ENCODE data around the gene SLC43A1. TPM values are rescaled to one million over a fixed set of nuclear protein-coding genes. Genes with fewer than 3 reads are reported as not detected.

The SLC43A1 gene
- total RNA-seq, 1 donor from 2014 or later, result 11.7 TPM

DNA sequence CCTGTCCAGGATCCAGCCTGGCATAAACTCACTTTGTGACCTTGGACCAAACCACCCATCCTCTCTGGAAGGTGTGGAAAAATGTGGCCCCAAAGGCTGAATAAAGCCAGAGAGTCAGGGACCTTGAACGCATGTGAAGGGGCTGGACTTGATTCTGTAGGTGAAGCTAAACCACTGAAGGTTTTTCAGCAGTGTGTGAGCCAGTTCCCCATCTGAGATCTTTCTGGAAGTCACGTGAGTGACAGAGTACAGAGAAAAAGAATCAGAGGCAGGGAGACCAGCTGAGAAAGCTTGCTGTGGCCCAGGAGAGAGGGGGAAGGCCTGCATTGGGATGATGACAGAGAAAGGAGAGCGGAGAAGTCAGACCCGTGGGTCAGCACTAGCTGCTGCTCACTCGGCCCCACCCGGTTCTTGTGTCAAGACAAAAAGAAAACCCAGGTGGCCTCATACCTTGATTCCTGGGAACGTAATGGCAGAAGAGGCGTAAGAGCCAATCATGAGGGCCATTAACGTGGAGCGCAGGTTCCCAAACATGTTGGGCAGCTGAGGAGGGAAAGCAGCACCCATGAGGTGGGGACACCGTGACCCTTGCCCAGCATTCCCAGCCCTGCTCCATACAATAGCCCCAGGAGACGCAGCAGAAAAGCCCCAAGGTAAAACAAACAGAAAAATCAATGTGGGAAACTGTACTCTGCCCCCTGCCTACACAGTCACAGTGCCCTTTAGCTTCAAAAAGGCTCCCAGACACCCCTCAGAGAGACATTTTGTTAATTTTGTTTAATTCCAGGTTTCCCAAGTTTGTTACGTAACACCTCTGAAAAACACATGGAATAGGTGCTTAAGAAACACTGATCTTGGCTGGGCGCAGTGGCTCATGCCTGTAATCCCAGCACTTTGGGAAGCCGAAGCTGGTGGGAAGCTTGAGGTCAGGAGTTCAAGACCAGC lies 17.9 kb downstream of the SLC43A1 start:
- DNase-seq, result no peak

DNA sequence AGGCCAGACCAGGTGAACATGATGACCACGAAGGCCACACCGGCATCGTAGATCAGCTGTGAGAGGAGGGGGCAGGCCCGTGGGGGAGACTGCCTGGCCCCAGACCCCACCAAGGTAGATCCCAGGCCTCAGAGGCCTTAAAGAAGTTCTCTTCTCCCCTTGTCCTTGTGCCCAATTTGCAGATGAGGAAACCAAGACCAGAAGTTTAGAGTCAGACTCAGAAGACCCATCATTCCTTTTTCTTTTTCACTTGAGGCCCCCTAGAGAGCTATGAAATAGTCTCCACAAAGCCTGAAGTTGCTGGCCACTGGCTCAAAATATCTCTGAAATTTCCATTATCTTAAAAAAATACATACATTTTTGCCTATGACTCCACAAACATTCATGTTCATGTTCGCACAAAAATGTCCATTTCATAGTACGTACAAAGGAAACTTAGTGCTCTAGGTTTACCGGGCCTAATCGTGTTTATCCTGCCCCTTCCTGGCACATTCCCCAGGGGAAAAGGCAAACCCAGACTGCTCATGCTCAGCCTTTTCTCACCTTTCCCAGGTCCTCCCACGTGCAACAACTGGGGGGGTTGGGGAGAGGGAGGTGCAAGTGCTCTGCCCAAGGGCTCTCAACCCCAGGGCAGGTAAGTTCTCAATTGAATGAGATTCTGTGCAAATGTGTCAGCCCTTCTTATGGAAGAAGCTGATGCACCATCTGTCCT lies 19.2 kb downstream of the SLC43A1 start:
- no peak for DNase-seq

DNA sequence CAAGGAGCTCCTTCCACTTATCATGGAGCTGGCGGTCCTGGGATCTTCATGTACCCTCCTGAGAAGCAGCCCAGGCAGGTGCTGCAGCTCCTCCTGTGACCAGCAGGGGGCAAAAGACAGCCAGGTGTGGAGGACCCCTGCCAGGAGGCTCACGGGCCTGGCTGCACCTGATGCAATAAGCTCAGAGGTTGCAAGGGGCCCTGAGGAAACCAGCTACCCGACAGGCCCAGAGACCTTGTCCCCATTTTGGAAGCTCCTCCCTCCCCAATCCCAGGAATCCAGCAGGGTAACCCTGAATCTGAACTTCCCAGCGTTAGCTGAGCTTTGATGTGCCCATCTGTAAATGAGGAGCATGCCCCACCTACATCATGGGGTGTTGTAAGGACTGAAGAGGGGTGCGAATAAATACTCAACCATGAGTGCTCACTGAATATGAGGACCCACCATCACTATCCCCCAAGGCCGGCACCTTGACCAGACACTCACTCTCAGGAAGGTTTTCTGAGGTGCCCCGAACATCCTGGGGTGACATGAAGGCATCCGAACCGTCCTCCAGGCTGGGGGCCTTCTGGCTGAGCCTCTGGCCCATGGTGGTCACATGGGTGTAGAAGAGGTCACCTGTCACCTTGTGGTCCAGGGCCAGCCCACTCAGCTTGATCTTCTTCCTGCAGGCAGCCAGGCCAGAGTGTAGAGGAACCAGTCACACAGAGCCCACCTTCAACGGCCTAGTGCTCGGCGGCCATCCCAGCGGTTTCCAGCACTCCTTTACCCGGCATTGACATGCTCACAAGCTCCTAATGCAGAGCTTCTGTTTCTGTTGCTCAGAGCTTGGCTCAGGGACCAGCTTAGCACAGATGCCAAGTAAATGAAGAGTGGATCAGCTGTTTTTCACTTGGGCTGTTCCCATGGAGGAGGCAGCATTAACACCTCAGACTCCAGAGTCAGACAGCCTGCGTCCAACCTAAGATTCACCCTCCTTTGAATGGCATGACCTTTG lies 21.7 kb downstream of the SLC43A1 start:
- peak; percentile 10 for DNase-seq

GRCh38 chr11:57491371-57492061 lies 24.0 kb downstream of the SLC43A1 start:
- peak; percentile 7 for DNase-seq

GRCh38 chr11:57490456-57491248 lies 24.9 kb downstream of the SLC43A1 start:
- DNase-seq, result no peak

DNA sequence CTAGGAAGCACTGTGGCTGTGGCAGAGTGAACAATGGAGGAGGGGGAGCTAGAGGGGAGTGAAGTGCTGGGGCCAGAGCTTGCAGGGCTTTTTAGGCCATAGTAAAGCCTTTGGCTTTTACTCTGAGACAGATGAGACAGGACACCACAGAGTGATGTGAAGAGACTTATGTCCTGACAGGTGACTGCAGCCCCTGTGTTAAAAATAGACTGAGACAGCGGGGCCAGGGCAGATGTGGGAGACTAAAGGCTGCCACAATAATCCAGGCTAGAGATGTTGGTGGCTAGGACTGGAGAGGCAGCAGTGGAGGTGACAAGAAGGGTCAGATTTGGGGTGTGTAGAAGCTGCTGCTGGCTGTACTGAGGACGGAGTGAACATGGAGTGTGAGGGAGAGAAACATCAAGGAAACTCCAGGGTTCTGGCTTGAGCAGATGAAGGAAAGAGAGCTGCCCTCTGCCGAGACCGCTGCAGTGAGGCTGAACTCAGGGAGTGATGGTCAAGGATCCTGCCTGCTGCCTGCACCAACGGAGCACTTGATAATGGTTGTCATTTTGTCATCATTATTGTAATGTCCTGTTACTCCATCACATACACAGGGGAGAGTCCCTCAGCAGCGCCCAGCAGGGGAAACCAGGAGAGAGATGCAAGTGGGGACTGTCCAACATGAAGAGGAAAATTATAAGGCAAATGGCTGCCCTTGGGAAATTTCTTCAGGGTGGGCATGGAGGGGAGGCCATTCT lies 27.4 kb downstream of the SLC43A1 start:
- DNase-seq, result no peak

GRCh38 chr11:57487021-57487778 lies 28.3 kb downstream of the SLC43A1 start:
- no peak for DNase-seq

- DNase-seq, result no peak
Observed at GRCh38 chr11:57485217-57485990, 30.1 kb downstream of the SLC43A1 start.

GRCh38 chr11:57484141-57484710 lies 31.3 kb downstream of the SLC43A1 start:
- DNase-seq, result no peak

DNA sequence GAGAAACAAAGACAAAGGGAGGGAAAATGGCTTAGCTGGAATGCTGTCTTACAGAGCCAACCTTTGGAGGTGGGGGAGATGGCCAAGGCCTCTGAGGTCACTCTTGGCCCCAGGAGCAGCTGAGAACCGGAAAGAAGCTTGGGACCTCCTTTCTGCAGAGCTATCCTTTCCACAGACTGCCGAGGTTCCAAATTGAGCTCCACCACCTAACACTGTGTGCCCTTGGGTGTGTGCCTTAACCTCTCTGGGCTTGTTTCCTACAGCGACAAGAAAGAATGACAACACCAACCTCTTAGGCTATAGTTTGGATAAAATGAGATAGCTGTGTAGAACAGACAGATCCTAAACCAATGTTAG lies 32.0 kb downstream of the SLC43A1 start:
- DNase-seq, result no peak

DNA sequence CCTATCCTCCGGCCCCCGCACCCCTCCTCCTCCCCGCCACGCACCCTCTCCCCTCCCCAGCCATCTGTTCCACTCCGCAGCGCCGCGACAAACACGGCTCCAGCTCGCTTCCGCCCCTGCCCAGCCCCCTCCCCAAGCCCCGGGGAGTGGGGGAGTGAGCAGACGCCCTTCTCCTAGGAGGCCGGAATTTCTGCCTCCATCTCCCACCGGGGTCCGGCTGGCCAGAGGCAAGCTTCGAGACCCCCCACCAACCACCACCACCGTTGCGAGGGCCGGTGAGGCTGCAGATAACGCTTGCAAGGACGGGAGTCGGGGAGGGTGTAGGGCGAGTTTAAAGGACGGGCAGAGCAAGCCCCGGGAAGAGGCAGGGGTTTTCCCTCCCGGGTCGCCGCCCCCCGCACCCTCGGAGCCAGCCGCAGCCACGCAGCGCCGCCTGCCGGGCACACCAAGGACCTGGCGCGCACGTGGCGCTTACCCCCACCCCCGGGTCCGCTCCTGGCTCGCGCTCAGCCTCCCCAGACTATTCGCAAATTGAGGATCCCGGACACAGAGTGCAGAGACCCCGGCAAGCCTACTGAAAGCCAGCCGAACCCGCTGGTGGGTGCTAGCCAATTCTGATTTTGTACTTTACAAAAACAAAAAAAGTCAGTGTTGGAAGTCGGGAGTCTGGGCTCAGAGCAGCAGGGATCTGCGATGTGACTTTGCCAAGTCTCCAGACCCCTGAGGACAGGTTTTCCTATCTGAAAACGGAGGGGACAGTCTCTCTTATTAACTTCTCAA lies 32.5 kb downstream of the SLC43A1 start:
- no peak for DNase-seq

DNA sequence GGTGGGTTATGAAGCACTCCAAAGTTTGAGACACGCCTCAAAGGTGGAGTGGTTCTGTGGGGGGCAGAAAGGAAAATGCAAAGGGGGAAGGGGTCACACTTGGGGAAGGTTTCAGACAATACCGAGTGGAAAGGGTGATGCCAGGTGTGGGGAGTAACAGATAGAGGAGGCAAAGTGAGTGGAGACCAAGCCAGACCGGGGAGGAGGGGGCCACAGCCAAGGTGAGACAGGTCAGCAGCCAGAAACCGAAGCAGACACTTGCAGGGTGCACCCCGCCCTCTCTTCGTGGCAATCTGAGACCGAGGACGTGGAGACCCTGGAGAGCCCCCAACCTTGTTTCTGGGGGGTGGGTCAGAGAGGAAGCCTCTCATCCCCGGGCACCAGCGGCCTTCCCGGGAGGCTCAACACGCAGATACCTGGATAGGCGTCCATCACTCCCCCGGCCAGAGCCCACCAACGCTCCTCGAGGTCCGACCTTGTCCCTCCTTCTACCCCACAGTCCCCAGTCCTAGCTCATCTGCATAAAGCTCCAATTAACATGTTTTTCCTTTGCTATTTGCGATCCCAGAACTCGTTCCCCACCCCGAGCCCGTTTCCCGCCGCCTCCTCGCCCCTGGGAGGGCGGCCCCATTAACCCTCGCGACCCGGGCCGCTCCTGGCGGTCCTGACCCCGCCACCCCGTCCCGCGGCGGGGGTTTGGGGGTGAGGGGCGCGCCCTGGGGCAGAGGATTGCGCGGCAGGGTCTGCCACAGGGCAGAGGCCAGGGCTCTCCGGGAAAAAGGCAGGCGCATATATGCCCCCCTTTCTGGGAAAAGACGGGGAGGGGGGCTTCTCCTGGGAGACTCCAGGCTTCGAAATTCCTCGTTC lies 33.4 kb downstream of the SLC43A1 start:
- no peak for DNase-seq

DNA sequence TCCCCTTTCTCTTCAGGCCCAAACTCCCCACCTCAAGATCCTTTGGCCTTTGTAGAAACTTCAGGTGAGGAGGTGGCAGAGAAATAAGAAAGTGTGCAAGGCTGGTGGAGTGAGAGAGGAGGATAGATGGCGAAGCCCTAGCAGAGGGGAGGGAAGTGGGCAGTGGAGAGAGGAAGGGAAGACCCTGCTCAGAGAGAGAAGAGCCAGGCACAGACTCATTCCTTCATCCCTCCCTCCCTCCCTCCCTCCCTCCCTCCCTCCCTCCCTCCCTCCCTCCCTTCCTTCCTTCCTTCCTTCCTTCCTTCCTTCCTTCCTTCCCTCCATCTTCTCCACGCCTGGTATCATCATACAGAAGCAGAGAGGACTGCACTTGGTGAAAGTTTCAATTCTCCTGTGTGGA lies 34.2 kb downstream of the SLC43A1 start:
- DNase-seq, result no peak

DNA sequence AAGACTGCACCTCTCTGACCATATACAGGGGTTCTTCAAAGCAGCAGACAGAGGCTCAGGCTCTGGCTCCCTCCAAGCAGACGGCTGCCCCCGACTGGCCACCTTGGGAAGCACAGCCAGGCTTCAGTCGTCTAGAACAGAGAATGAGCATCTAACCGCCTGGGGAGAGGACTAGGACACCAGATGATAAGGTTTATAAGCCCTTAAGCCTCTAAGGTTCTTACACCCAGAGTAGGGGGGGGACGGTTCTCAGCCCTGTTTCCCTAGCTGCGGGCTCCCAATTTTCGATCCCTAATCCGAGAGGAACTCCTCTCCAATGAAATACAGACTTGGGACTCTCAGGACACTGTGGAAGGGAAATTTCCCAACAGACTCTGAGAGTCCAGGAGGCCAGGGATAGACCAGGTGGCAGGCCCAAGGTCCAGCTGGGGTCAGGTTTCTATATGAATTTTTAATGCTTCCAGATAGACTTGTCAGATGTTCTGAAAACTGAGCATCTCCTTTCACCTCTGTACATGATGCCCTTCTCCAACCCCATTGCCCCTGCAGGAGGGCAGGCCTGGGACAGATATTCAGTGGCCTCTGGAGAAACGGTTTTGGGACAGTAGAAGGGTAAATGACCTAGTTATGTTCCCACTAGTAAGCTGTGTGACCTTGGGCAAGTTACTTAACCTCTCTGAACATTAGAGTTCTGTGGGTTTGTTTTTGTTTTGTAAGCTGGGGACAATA lies 34.9 kb downstream of the SLC43A1 start:
- no peak for DNase-seq

DNA sequence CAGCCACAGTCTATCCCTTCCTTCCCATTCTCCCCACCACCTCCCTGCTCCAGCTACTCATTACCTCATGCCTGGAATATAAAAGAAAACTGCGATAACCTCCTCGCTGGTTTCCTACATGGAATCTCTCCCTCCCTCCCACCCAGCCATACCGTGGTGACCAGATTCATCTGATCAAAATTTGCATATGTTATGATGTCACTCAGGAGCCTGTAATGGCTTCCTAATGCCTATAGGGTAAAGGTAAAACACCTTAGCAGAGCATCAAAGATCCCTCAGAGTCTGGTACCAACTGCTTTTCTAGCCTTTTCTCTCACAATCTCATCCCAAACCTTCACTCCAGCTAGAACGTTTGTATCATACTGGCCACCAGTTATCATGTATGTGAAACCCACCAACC lies 35.6 kb downstream of the SLC43A1 start:
- DNase-seq, result no peak

Measured in skin of body (tissue), 2 donors.